GM12878 (cell line): ENCODE measurements around the gene ALCAM.

Source experiments
- MYC ChIP-seq: IDR thresholded peaks from 2 replicates; pipeline ENCODE4 v1.6.1; 2011; ENCODE audit warnings: mild to moderate bottlenecking, low read length, moderate library complexity, inconsistent platforms; ENCODE audit not compliant: insufficient read depth, insufficient replicate concordance, insufficient read length, severe bottlenecking
- ZBED1 ChIP-seq: IDR thresholded peaks from 2 replicates; pipeline ENCODE4 v1.6.1; 2016; ENCODE audit warnings: borderline replicate concordance

DNA sequence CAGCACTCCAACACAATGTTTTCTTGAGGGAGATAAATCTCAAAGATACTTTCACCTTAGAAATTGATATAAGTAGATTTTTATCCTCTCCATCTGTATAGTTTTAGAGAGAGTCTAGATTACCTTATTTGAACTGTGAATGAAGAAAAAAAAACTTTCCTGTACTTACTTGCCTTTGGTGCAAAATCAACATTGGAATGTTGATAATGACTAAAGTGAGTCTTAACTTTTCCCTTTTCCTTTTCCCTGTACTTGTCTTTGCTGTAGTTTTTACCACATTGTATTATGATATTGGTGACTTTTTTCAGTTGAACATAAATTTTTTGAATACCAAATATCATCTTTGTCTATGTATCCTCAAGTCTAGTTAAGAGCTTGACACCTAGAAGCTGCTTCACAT lies 6.7 kb downstream of the ALCAM start:
- no peak for TF ChIP-seq ZBED1
- no peak for TF ChIP-seq MYC
